Panc1 (cell line): ENCODE results near the gene ZNF316. TPM values are rescaled to one million over a fixed set of nuclear protein-coding genes. Genes with fewer than 3 reads are reported as not detected.

Experiments
- ATAC-seq: fragments of 200-7000 bp; cut with Tn5 transposase; 2 replicates; pipeline ENCODE4 v1.9.1; 2020; ENCODE audit warnings: mild to moderate bottlenecking, moderate library complexity
- BruUV-seq: library from RNA; stranded (reverse); fragments of 400-500 nt; replicated peaks from 2 replicates; lab custom pipeline; 2021; lab: Mats Ljungman, UMichigan
- CTCF ChIA-PET: fragments of 300-600 bp; sonication (Branson Sonifier 250); formaldehyde crosslinking; loops from one replicate; lab custom pipeline; 2022; ENCODE audit warnings: antibody characterized with exemption; lab: Charles Lee
- POLR2A ChIA-PET: fragments of 300-600 bp; sonication (Branson Sonifier 250); formaldehyde crosslinking; loops from one replicate; lab custom pipeline; 2022; ENCODE audit warnings: antibody characterized with exemption; lab: Charles Lee
- DNase-seq: peaks from one replicate; pipeline ENCODE4 v3.0.0-alpha.2; 2010; ENCODE audit warnings: low read depth, low spot score
- H3K27ac ChIP-seq: 2 replicates; pipeline ENCODE4 v1.5.1; 2011; ENCODE audit warnings: mild to moderate bottlenecking, low read length, inconsistent platforms
- H3K27me3 ChIP-seq: fragments of 200-500 bp; sonication (Bioruptor generic); 2 replicates; pipeline ENCODE4 v1.6.0; 2014; ENCODE audit warnings: low read length, inconsistent platforms; ENCODE audit not compliant: control insufficient read depth, insufficient read depth
- H3K36me3 ChIP-seq: fragments of 200-500 bp; sonication (Bioruptor generic); 2 replicates; pipeline ENCODE4 v1.5.1; 2014; ENCODE audit warnings: inconsistent platforms, mild to moderate bottlenecking, low read length, moderate library complexity; ENCODE audit not compliant: control insufficient read depth, insufficient read depth
- H3K4me1 ChIP-seq: 2 replicates; pipeline ENCODE4 v1.5.1; 2011; ENCODE audit warnings: inconsistent platforms, mild to moderate bottlenecking, low read length, moderate library complexity; ENCODE audit not compliant: control insufficient read depth, insufficient read depth
- H3K4me3 ChIP-seq, 2 experiments: 2 replicates each; pipeline ENCODE4 v1.5.1; 2011 to 2012; ENCODE audit warnings: low read depth in 2 of 2, low read length in 2 of 2, mild to moderate bottlenecking in 2 of 2, inconsistent platforms in 1 of 2, moderate library complexity in 1 of 2
- H3K9me3 ChIP-seq: fragments of 200-500 bp; sonication (Bioruptor generic); 2 replicates; pipeline ENCODE4 v1.5.1; 2014; ENCODE audit warnings: low read depth, mild to moderate bottlenecking, inconsistent platforms, low read length, moderate library complexity; ENCODE audit not compliant: control insufficient read depth, insufficient read depth
- POLR2AphosphoS5 ChIP-seq: IDR thresholded peaks from 2 replicates; pipeline ENCODE4 v1.6.1; 2012; ENCODE audit warnings: mild to moderate bottlenecking, low read depth, low read length, moderate library complexity
- SIN3A ChIP-seq: IDR thresholded peaks from 2 replicates; pipeline ENCODE4 v1.6.1; 2012; ENCODE audit warnings: low read depth, mild to moderate bottlenecking, low read length, moderate library complexity, borderline replicate concordance; ENCODE audit not compliant: insufficient read depth
- TCF7L2 ChIP-seq: IDR thresholded peaks from 2 replicates; pipeline ENCODE4 v1.6.1; 2011; ENCODE audit warnings: mild to moderate bottlenecking, low read depth, low read length, inconsistent platforms
- in situ Hi-C: cut with HindIII; loops from 2 replicates; pipeline ENCODE4 v1.10.0; 2016; ENCODE audit warnings: low sequenced_read_pairs, low pct_unique_long_range_greater_than_20kb
- intact Hi-C: fragments of 100-400 bp; cut with micrococcal nuclease; formaldehyde crosslinking; loops from one replicate; pipeline ENCODE4 v1.10.0; 2022; ENCODE audit not compliant: unreplicated experiment
- total RNA-seq: library from RNA; stranded (reverse); gene quantifications from one replicate; pipeline ENCODE4 v1.2.1, GENCODE V29; 2021; ENCODE audit not compliant: unreplicated experiment
- TF ChIP-seq, protein P1 (sequence below), 2 experiments: IDR thresholded peaks; 2 replicates each; pipeline ENCODE4 v1.6.1; 2011 to 2012; ENCODE audit warnings: low read depth in 2 of 2, control low read depth in 1 of 2, low read length in 1 of 2, mild to moderate bottlenecking in 1 of 2, moderate library complexity in 1 of 2; ENCODE audit not compliant: insufficient read depth in 1 of 2
- TF ChIP-seq, protein P2 (sequence below): fragments of 450-650 bp; IDR thresholded peaks from 2 replicates; pipeline ENCODE4 v1.5.1; 2017; ENCODE audit warnings: mild to moderate bottlenecking

ZNF316 gene
- total RNA-seq, 1 experiment from 2014 or later, result 37.8 TPM

DNA sequence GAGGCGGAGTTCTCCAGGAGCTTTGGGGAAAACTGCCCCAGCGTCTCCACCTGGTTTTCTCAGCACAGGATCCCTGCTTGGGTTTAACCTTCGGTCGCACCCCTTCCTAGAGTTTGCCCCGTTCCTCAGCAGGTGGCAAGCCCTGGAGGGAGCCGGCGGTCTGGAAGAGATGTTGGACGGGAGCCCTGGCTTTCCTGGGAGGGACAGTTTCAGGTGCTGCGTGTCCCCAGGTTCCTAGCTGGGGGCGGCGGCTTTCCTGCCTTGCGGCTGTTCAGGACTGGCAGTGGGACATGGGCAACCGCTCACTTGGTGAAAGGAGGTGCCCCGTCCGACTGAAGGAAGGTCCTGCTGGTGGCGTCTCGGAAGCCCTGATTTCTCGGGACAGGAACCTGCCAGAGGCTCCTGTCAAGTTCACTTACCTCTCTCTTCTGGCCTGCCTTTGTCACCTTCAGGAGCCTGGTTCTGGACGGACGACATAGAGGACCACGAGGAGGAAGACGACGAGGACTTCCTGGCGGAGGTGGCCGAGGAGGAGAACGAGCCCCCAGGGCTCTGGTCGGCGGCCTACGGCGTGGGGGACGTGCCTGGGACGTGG, 14.8 kb downstream of the ZNF316 start:
- CTCF ChIA-PET, result no interaction called here
- POLR2A ChIA-PET, result no interaction called here
- intact Hi-C loops (no loop called here), in situ Hi-C loops (no loop called here)
- Histone ChIP-seq H3K9me3 (no peaks in the 10 kb centered on the region; the same call in 1 of the 2 replicates), H3K4me3 (no peak overlapping the region), H3K36me3 (no peaks in the 10 kb centered on the region; the same call in 1 of the 2 replicates), H3K27ac (no peak overlapping the region), H3K4me1 (no peaks in the 10 kb centered on the region), H3K27me3 (no peaks in the 10 kb centered on the region)
- TF ChIP-seq, protein P1, sequence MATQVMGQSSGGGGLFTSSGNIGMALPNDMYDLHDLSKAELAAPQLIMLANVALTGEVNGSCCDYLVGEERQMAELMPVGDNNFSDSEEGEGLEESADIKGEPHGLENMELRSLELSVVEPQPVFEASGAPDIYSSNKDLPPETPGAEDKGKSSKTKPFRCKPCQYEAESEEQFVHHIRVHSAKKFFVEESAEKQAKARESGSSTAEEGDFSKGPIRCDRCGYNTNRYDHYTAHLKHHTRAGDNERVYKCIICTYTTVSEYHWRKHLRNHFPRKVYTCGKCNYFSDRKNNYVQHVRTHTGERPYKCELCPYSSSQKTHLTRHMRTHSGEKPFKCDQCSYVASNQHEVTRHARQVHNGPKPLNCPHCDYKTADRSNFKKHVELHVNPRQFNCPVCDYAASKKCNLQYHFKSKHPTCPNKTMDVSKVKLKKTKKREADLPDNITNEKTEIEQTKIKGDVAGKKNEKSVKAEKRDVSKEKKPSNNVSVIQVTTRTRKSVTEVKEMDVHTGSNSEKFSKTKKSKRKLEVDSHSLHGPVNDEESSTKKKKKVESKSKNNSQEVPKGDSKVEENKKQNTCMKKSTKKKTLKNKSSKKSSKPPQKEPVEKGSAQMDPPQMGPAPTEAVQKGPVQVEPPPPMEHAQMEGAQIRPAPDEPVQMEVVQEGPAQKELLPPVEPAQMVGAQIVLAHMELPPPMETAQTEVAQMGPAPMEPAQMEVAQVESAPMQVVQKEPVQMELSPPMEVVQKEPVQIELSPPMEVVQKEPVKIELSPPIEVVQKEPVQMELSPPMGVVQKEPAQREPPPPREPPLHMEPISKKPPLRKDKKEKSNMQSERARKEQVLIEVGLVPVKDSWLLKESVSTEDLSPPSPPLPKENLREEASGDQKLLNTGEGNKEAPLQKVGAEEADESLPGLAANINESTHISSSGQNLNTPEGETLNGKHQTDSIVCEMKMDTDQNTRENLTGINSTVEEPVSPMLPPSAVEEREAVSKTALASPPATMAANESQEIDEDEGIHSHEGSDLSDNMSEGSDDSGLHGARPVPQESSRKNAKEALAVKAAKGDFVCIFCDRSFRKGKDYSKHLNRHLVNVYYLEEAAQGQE (IDR thresholded peaks at IDR 0.05; ENCODE audit: insufficient read depth in 1 of 2, low read depth in 2 of 2, low read length in 1 of 2), result no peak
- TF ChIP-seq TCF7L2, result no peak
- TF ChIP-seq POLR2AphosphoS5, result no peak
- TF ChIP-seq, protein P2, sequence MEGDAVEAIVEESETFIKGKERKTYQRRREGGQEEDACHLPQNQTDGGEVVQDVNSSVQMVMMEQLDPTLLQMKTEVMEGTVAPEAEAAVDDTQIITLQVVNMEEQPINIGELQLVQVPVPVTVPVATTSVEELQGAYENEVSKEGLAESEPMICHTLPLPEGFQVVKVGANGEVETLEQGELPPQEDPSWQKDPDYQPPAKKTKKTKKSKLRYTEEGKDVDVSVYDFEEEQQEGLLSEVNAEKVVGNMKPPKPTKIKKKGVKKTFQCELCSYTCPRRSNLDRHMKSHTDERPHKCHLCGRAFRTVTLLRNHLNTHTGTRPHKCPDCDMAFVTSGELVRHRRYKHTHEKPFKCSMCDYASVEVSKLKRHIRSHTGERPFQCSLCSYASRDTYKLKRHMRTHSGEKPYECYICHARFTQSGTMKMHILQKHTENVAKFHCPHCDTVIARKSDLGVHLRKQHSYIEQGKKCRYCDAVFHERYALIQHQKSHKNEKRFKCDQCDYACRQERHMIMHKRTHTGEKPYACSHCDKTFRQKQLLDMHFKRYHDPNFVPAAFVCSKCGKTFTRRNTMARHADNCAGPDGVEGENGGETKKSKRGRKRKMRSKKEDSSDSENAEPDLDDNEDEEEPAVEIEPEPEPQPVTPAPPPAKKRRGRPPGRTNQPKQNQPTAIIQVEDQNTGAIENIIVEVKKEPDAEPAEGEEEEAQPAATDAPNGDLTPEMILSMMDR, result no peak
- TF ChIP-seq SIN3A, result no peak
- no TSS peak for BruUV-seq
- no peak for DNase-seq
- no peak for ATAC-seq

DNA sequence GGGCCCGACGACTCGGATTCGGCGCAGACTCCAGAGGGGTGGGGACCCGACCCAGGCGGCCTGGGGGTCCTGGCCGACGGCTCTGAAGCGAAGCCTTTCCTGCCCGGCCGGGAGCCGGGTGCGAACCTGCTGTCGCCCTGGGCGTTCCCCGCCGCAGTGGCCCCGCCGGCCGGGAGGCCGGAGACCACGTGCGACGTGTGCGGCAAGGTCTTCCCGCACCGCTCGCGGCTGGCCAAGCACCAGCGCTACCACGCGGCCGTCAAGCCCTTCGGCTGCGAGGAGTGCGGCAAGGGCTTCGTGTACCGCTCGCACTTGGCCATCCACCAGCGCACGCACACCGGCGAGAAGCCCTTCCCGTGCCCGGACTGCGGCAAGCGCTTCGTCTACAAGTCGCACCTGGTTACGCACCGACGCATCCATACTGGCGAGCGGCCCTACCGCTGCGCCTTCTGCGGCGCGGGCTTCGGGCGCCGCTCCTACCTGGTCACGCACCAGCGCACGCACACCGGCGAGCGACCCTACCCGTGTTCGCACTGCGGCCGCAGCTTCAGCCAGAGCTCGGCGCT, 15.4 kb downstream of the ZNF316 start:
- Histone ChIP-seq H3K4me3 (no peak overlapping the region), H3K27ac (no peak overlapping the region), H3K27me3 (no peaks in the 10 kb centered on the region), H3K36me3 (no peaks in the 10 kb centered on the region; the same call in 1 of the 2 replicates), H3K9me3 (no peaks in the 10 kb centered on the region; the same call in 1 of the 2 replicates), H3K4me1 (no peaks in the 10 kb centered on the region)
- BruUV-seq, result no TSS peak
- intact Hi-C loops, result no loop called here
- TF ChIP-seq, protein P2, result no peak
- TF ChIP-seq SIN3A (no peak), TCF7L2 (no peak), POLR2AphosphoS5 (no peak)
- TF ChIP-seq, protein P1 (IDR thresholded peaks at IDR 0.05; ENCODE audit: insufficient read depth in 1 of 2, low read depth in 2 of 2, low read length in 1 of 2), result no peak
- ATAC-seq (no peak), DNase-seq (no peak)
- ChIA-PET CTCF (no interaction called here), POLR2A (no interaction called here)
- in situ Hi-C loops, result no loop called here
